Fibroblast of skin of back (primary cell): ENCODE results near the gene ZNF324B.
"Not testable (repeated sequence)": the region's sequence is repeated elsewhere in the genome, so short reads cannot be mapped to it uniquely, and the experiment has no call there.

ENCODE experiments used
- DNase-seq: peaks from one replicate; pipeline ENCODE4 v3.0.0-alpha.2; 2013

Gene ZNF324B

DNA sequence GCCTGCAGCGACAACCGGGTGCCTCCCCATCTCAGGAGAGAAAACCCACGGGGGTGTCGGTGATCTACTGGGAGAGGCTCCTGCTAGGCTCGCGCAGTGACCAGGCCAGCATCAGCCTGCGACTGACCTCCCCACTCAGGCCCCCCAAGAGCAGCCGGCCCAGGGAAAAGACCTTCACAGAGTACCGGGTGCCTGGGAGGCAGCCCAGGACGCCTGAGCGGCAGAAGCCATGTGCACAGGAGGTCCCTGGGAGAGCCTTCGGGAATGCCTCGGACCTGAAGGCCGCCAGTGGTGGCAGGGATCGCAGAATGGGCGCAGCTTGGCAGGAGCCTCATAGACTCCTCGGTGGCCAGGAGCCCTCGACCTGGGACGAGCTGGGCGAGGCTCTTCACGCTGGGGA, 3.9 kb downstream of the ZNF324B start:
- no peak for DNase-seq

DNA sequence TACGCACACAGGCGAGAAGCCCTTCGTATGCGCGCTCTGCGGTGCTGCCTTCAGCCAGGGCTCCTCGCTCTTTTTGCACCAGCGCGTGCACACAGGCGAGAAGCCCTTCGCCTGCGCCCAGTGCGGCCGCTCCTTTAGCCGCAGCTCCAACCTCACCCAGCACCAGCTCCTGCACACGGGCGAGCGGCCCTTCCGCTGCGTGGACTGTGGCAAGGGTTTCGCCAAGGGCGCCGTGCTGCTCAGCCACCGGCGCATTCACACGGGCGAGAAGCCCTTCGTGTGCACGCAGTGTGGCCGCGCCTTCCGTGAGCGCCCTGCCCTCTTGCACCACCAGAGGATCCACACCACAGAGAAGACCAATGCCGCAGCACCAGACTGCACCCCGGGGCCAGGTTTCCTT, 4.7 kb downstream of the ZNF324B start:
- no peak for DNase-seq

GRCh38 chr19:58460039-58460438, 8.6 kb downstream of the ZNF324B start:
- DNase-seq: no peak

- no peak for DNase-seq
Measured at GRCh38 chr19:58466089-58466759, 14.8 kb downstream of the ZNF324B start.

DNA sequence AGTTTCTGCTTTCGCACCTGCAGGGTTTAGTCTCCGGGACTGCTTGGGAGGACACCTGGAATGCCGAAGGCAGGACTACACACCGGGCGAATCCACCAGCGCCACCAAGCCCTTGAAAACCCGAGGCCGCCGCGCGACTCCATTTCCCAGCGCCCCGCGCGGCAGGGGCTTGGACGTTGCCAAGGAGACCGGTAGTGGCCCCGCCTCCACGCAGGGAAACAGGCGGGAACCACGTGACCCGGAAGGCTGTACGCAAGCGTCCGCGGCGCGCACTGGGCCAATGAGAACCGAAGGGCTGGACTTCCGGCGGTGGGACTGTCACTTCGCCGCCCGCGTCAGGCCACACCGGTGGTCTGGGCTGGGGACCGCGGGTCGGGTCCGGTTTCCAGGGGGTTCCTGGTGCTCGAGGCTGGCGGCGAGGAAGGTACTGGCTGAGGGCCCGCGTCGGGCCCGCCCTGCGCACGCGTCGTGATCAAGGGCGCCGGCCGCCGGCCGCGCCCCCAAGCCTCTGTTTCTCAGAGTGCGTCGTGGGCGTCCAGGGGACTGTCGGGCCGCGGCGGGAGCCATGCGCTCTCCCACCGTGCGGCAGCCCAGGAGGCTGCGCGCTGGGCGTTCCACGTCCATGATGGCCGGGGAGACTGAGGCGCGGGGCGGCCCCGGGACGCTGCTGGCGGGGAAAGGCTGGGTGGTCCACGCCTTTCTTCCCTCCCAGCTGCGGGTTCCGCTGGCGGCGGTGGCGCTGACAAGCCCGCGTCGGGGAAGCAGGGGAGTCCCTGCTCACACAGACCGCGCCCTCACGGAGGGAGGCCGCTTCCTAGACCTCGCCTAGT, 15.6 kb downstream of the ZNF324B start, which contains the start of gene ZNF324:
TSS of gene ZNF324 (plus strand) at position 321 of the 830 bp plus-strand sequence. CDS start 2,106 bp downstream, outside the sequence.
- DNase-seq: peak; percentile 96

- DNase-seq: no peak
Measured at GRCh38 chr19:58468216-58468839, 16.9 kb downstream of the ZNF324B start.

DNA sequence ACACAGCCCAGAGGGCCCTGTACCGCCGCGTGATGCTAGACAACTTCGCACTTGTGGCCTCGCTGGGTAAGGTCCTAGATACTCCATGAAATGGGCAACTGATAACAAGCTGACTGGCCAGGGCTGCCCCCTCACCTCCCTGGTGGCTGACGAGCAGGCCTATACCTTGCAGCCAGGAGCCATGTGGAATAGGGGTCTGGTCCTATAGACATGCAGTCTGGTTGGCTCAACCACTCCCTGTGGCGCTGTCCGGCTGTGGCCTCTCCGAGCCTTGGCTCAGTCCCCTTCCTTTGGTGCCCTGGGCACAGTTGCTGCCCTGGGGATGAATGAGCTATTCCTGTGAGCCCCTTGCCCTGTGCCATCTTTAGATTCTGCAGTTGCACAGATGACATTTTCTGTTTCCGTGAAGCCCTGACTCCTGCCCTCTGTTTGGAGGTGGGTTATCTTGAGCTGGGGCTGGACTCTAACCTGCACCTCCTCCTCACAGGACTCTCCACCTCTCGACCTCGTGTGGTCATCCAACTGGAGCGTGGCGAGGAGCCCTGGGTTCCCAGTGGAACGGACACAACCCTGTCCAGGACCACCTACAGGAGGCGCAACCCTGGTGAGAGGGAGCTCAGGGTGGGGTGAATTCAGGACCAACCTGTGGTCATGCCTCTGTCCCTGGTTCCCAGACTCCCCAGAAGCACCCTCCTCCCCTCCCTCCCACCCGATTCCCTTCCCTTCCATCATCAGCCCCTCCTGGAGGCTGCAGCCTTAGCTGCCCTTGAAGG, 18.0 kb downstream of the ZNF324B start:
- DNase-seq: no peak

DNA sequence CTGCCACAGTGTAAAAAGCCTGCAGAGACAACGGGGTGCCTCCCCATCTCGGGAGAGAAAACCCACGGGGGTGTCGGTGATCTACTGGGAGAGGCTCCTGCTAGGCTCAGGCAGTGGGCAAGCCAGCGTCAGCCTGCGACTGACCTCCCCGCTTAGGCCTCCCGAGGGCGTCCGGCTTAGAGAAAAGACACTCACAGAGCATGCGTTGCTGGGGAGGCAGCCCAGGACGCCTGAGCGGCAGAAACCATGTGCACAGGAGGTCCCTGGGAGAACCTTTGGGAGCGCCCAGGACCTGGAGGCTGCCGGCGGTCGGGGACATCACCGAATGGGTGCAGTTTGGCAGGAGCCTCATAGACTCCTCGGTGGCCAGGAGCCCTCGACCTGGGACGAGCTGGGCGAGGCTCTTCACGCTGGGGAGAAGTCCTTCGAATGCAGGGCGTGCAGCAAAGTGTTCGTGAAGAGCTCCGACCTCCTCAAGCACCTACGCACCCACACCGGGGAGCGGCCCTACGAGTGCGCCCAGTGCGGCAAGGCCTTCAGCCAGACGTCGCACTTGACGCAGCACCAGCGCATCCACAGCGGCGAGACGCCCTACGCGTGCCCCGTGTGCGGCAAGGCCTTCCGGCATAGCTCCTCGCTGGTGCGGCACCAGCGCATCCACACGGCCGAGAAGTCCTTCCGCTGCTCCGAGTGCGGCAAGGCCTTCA, 19.6 kb downstream of the ZNF324B start:
- DNase-seq: not testable (repeated sequence)

DNA sequence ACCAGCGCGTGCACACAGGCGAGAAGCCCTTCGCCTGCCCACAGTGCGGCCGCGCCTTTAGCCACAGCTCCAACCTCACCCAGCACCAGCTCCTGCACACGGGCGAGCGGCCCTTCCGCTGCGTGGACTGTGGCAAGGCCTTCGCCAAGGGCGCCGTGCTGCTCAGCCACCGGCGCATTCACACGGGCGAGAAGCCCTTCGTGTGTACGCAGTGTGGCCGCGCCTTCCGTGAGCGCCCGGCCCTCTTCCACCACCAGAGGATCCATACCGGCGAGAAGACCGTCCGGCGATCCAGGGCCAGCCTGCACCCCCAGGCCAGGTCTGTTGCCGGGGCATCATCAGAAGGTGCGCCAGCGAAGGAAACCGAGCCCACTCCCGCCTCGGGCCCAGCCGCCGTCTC, 20.3 kb downstream of the ZNF324B start:
- DNase-seq: no peak

- no peak for DNase-seq
Measured at GRCh38 chr19:58473775-58474174, 22.4 kb downstream of the ZNF324B start.

GRCh38 chr19:58474291-58474996, 23.0 kb downstream of the ZNF324B start:
- peak; percentile 67 for DNase-seq

GRCh38 chr19:58474997-58475713, 23.7 kb downstream of the ZNF324B start:
- no peak for DNase-seq

DNA sequence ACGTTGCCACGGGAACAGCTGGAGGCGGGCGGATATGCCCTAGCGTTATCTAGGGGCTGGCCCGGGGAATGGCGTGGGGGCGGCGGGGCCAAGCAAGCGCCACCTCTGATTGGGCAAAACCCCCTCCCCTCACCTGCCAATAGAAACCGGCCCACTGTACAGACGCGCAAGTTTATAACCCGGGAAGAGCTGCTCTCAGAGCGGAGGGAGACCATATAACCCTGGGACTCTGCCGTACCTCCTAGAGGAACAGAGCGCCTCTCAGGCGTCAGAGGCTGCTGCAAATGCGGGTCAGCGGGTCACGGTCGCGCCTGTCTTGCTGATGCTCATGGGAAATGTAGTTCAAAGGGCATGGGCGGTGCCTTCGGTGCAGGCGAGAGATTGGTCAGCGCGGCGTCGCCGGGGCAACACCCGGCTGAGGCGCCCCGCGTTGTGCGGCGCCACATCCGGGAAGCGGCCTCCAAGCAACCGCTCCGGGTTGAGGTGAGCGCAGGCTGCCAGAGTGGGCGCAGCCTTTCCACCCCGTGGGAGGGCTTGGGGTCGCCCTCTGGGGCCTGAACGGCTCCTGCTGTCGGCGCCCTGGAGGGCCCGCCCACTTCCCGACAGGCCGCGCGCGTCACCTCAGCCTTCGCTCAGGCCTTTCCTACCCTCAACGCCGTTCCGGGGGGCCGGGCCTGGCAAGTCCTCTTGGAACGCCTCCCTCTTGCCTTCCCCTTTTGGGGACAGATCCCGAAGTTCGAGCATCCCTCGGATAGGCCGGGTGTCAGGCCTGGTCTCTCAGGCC, 24.5 kb downstream of the ZNF324B start, which contains the start of gene ZNF446:
TSS of gene ZNF446 (plus strand) at position 639 of the 784 bp plus-strand sequence. CDS start 867 bp downstream, outside the sequence.
- DNase-seq: peak; percentile 97

DNA sequence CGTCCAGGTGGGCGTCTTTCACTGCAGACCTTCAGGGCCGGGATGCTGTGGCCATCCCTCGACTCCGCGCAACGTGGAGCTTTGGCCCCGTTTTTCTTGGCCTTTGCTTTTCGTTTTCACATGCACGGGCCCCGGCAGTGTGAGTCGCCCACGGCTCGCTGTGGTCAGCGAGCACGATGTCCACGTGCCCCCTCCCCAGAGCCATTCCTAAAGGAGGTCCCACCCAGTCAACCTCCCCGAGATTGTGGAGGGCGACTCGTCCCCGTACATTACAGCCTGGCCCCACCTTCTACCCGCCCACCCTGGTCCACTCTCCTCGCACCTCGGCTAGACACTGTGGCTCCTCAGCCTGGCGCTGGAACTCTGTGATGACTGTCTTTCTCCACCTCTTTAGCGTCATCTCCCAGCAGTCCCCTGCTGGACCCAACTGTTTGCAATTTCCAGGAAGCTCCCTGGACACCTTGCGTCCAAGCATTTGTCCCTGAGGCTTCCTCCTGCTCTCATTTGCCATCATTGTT, 25.1 kb downstream of the ZNF324B start:
- peak; percentile 18 for DNase-seq

- no peak for DNase-seq
Measured at GRCh38 chr19:58477130-58477529, 25.7 kb downstream of the ZNF324B start.

DNA sequence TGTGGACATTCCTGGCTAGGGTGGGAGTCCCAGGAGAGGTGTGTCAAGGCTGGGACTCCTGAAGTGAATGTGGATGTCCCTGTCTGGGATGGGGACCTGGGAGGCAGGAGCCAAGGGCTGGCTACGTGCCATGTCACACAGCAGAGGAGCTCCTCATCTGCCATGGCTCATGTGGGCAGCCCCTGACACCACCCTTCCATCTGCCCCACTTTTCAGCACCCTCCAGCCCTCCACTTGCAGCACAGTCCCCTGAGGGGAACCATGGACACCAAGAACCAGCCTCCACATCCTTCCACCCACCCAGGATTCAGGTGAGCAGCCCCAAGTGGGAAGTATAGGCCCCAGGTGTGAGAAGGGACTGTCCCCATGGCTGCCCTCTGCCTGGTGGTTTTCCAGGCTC, 26.4 kb downstream of the ZNF324B start:
- DNase-seq: no peak

- no peak for DNase-seq
Measured at GRCh38 chr19:58479303-58479702, 27.9 kb downstream of the ZNF324B start.

GRCh38 chr19:58479736-58480480, 28.5 kb downstream of the ZNF324B start:
- DNase-seq: no peak

- no peak for DNase-seq
Measured at GRCh38 chr19:58480481-58480830, 29.0 kb downstream of the ZNF324B start.
